ENCODE measurements around the gene KIF3A.

KIF3A gene

GRCh38 chr5:132770476-132771159 lies 33.3 kb upstream of the KIF3A start:
- DNase-seq (ENCODE audit: low spot score): no peak

DNA sequence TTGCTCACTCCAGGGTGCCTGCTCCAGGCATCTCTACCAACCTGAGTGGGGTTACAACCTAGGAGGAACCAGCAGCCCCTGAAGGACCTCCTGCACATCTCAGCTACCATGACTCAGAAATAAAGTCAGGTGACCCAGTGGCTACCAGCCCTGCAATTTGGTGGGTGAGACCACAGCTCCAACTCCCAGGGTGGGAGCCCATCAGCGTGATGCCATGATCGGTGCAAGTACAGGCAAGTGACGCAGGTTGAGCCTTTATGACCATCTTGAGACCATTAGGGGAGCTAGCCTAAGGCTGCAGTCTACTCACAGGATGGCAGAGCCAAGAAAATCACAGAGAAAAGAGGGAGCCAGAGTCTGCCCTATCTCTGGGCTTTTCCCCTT lies 31.1 kb upstream of the KIF3A start:
- no peak for DNase-seq (ENCODE audit: low spot score)

DNA sequence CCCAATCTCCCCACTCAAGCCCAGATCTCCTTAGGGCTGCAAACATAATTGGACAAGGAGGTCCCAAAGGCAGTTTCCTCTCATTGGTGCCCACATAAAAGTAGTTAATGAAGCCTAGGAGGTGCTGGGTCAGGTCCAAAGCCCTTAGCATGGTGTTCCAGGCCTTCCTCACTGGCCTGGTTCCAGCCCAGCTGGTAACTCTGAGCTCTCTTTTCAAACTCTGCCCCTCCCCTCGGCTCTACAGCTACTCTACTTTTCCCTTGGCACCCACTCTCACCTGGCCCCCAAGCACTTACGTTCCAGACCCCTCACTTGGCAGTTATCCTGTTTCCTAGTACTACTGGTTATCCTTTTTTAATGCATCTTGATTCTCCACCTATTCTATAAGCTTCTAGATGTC lies 29.8 kb upstream of the KIF3A start:
- DNase-seq (ENCODE audit: low spot score): no peak

GRCh38 chr5:132766806-132767055 lies 29.4 kb upstream of the KIF3A start:
- no peak for DNase-seq (ENCODE audit: low spot score)

DNA sequence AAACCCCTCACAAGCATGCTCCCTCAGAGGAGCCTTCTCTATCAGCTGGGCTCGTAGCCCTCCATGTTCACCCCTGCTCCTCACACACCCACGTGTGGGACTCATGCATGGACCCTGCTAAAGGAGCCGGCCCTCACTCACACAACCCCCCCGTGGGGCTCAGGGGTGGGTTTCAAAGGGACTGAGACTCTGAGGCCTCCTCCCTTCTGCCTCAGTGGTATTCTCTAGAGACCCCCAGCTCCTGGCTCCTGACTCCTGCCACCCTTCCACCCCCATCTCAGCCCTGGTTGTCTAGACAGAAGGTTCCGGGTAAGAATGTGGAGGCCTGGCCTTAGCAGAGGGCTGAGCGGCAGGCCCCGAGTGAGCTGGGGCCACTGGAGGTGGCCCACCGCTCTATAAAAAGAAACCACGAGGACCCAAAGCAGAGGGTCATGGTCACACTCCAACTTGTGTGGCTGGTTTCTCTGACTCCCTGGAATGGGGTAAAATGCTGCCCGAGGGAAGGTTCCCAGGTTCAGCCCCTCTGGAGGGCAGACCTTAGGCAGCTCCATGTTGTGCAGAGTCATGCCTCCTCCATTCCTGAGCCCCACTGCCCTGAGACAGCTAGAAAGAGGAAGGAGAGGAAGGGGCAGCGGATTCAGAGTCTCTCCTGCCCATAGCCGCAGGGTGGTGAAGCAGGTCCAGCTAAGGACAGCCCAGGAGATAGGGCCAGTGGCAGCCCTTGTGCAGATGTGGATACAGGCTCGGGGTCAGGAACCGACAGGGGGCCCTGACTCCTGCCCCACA lies 28.9 kb upstream of the KIF3A start:
- no peak for DNase-seq (ENCODE audit: low spot score)

DNA sequence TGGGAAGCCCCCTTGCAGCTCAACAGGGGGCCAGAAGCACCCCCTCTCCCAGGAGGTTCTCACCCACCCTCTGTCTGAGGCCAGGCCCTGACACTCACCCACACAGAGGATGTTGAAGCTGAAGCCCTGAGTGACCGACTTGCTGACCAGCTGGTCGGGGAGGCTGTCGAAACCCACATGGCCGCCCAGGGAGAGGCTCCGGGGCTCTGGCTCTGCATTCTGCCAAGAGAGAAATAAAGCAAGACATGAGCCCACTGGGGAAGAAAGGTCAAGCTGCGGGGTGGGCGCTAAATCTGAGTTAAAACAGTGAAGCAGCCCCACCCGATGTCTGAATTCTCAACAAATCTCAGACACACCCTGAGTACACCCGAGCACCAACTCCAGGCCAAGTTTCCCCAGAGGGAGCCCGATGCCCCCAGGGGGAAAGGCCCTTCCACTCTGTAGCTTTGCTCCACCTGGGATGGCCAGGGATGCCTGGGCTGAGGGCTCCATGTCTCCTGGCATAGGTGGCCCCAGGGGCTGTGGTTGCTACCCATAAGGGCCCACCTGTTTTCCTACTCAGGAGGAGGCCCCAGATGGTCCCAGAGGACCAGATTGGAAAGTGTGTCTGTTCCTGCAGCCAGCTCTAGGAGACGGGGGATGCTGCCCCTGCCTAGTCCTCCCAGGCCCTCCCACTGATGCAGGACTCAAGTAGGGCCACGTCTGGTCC lies 28.1 kb upstream of the KIF3A start:
- no peak for DNase-seq (ENCODE audit: low spot score)

GRCh38 chr5:132764671-132765238 lies 27.4 kb upstream of the KIF3A start:
- no peak for DNase-seq (ENCODE audit: low spot score)

- no peak for DNase-seq (ENCODE audit: low spot score)
These were observed 26.7 kb upstream of the KIF3A start for GRCh38 chr5:132764051-132764450.

DNA sequence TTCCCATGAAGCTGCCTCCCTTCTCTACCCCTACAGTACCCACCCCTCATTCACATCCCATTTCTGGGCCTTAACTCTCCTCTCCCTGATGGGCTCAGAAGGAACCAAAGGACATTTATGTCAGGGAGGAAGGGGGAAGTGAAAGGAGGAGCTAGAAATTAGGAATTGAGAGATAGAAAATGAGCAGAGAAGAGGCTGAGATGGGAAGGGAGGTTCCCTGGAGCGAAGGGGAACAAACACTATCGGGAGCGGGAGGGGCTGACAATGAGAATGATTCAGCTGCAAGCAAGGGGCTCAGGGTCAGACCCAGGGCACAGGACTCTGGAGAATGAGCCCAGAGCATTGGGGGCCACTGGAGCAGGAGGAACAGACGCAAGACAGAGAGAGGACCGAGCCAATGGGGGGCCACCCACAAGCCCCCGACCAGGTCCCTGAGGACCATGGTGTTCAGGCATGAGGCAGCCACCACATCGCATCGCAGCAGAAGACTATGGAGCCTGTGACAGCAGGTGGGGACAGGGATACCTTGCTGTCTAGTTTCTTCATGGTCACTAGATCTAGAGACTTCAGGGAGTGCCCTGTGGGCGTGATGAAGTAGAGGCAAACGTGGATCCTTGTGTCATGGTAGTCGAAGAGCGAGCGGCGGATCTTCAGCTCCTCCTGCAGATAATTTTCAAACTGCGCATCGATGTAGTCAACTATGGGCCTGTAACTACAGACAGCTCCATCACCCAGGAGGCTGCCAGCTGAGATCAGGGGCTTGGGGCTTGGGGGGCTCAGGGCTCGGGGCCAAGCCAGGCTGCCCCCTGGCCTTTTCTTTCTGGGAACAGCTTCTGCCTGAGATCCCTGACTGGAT lies 26.1 kb upstream of the KIF3A start:
- DNase-seq (ENCODE audit: low spot score): no peak

DNA sequence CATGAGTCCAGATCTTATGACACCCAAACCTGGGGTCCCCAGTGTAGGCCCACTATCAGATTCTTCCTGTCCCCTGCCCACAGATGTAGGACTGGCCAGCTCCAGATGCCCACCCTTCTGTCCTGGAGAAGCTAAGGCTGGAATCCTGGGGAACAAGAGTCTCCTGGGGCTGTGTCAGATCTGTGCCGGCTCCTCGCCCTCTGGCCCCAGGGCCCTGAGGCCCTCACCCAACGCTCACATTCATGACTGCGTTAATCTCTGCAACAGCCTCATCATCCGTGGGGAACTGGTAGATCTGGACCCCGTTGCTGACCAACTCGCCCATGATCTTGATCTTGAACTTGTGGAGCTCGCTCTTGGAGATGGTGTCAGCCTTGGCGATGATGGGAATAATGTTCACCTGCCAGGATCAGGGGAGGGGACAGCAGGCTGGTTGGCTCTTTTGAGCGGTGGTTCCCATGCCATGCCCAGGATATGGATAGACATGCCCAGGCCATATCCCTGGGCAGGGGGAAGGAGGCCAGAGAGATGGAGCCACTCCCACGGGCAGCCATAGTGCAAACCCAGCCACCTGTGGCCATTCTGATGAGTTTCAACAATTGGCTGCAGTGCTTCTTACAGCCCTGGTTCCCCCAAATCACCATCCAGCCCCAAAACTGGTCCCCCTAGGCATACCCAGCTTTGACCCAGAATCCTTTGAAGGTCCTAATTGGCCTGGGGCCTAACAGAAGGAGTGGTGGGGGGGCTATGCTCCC lies 25.1 kb upstream of the KIF3A start:
- DNase-seq (ENCODE audit: low spot score): no peak

DNA sequence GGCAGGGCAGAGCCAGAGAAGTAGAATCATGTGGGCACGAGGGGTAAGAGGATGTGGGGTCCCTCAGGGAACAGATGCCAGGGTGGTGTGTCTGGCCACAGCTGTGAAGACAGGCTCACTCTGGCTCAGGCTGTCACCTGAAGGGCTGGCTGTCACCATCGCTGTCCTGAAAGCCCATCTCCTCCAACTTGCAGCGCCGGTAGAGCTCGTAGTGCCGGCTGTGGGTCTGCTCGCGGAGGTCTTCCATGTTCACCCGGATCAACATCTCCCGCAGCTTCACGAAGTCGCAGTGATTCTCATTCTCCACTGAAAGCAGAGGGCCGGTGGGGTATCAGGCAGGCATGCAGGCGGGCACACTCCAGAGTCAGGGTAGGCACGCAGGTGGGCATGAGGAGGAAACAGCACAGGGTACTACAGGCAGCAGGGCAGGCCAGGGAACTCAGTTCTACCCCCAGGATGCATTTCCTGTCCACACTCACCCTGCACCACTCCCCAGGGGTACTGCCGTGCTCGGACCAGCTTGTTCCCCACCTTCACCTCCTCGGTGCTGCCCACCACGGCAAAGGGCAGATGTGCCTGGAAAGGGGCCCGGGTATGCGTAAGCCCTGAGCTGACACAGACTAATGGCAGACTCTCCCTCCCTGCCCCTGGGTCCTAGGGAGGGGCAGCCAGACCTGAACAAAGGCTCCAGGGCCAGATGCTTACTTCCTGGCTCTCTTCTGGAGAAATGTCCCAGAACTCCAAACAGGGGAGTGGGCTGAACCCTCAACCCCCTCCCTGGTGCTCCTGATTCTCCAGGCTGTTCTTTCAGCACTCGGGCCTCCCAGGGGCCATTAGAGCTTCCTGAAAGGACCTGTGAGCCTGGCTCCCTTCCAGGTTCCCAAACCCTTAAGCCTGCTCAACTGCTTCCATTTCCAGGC lies 24.2 kb upstream of the KIF3A start:
- no peak for DNase-seq (ENCODE audit: low spot score)

DNA sequence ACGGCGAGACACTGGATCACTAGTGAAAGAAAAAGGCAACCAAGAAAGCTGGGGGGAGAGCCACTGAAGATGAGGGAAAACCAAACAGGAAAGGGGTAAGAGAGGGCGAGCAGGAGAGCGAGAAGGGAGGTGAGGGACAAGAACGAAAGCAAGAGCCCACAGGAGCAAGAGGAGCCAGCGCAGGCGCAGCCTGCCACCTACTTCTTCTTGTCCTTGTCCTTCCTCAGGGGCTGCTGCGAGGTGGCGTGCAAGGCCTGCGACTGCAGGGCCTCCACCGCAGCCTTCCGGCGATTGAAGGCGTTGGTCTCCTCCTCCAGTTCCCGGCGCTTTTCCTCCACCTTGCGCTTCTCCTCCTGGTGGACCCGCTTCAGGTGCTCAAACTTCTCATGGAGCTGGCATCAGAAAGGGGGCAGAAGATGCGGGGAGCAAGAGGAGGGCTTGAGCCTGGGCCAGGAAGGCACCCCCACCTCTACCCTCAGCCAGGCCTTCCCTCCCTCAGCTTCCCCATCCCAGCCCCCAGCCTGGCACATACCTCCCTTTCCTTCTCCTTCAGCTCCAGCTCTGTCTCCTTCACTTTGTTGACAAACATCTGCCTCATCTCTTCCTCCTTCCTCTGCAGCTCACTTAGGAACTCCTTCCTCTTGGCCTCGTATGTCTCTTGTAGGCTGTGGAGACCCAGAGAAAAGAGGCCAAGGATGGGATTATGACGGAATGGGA lies 23.4 kb upstream of the KIF3A start:
- DNase-seq (ENCODE audit: low spot score): no peak

GRCh38 chr5:132760049-132760420 lies 22.7 kb upstream of the KIF3A start:
- no peak for DNase-seq (ENCODE audit: low spot score)

GRCh38 chr5:132759114-132760048 lies 22.0 kb upstream of the KIF3A start:
- no peak for DNase-seq (ENCODE audit: low spot score)

GRCh38 chr5:132758451-132758850 lies 21.1 kb upstream of the KIF3A start:
- DNase-seq (ENCODE audit: low spot score): no peak

- no peak for DNase-seq (ENCODE audit: low spot score)
These were observed 19.2 kb upstream of the KIF3A start for GRCh38 chr5:132756542-132756941.

DNA sequence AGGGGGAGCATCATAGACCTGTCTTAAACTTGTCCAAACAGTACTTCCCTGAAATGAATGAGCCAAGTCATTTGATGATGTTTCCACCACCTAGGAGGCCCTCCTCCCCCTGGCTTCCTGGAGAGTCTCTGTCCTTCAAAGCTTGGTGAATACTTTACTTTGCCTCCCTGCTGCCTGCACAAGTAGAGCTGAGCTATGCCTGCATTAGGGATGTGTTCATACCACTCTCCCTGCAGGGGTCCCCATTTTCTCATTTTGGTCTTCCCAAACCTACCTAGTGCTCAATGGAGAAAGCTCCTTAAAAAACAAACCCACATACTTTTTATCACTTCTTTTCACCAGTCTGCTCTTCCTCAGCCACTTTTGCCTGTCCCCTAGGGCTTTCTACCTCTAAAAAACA lies 17.6 kb upstream of the KIF3A start:
- DNase-seq (ENCODE audit: low spot score): no peak

GRCh38 chr5:132754111-132754510 lies 16.8 kb upstream of the KIF3A start:
- DNase-seq (ENCODE audit: low spot score): no peak
